Osteoblast (primary cell): Measurements from ENCODE around the gene HMGCS2. TPM values are rescaled to one million over a fixed set of nuclear protein-coding genes. Genes with fewer than 3 reads are reported as not detected.
"Not testable (repeated sequence)": the region's sequence is repeated elsewhere in the genome, so short reads cannot be mapped to it uniquely, and the experiment has no call there.

Source experiments
- DNase-seq: peaks from one replicate; pipeline ENCODE4 v3.0.0; 2011; ENCODE audit warnings: low spot score, mixed read lengths; ENCODE audit not compliant: insufficient read length; ENCODE audit errors: missing footprints
- H2AFZ ChIP-seq: 2 replicates; pipeline ENCODE4 v1.6.0; 2011; ENCODE audit warnings: mild to moderate bottlenecking, low read length
- H3K27ac ChIP-seq: 2 replicates; pipeline ENCODE4 v1.5.1; 2011; ENCODE audit warnings: mild to moderate bottlenecking, low read depth, low read length, moderate library complexity
- H3K27me3 ChIP-seq: 2 replicates; pipeline ENCODE4 v1.6.0; 2012; ENCODE audit warnings: mild to moderate bottlenecking, control low read depth, inconsistent platforms, low read length, moderate library complexity; ENCODE audit not compliant: insufficient read depth
- H3K36me3 ChIP-seq: 2 replicates; pipeline ENCODE4 v1.5.1; 2011; ENCODE audit warnings: mild to moderate bottlenecking, low read length, control low read depth, moderate library complexity; ENCODE audit not compliant: insufficient read depth
- H3K4me1 ChIP-seq: 2 replicates; pipeline ENCODE4 v1.5.1; 2011; ENCODE audit warnings: mild to moderate bottlenecking, low read length, control low read depth, moderate library complexity; ENCODE audit not compliant: insufficient read depth
- H3K4me2 ChIP-seq: 2 replicates; pipeline ENCODE4 v1.6.0; 2011; ENCODE audit warnings: mild to moderate bottlenecking, low read length; ENCODE audit not compliant: insufficient read depth
- H3K4me3 ChIP-seq: fragments of 200-600 bp; sonication (generic); 3 replicates; pipeline ENCODE4 v1.5.1; 2012; ENCODE audit warnings: mild to moderate bottlenecking, low read length, inconsistent platforms; ENCODE audit not compliant: insufficient read depth
- H3K79me2 ChIP-seq: 2 replicates; pipeline ENCODE4 v1.6.0; 2012; ENCODE audit warnings: mild to moderate bottlenecking, low read length, control low read depth, inconsistent platforms; ENCODE audit not compliant: insufficient read depth
- H3K9me3 ChIP-seq: 2 replicates; pipeline ENCODE4 v1.5.1; 2011; ENCODE audit warnings: low read depth, low read length, control low read depth
- H4K20me1 ChIP-seq: 2 replicates; pipeline ENCODE4 v1.6.0; 2012; ENCODE audit warnings: mild to moderate bottlenecking, low read length, control low read depth; ENCODE audit not compliant: insufficient read depth
- CTCF ChIP-seq: IDR thresholded peaks from 2 replicates; pipeline ENCODE4 v1.5.1; 2011; ENCODE audit warnings: mild to moderate bottlenecking, low read depth, low read length, moderate library complexity; ENCODE audit errors: extremely low read depth
- total RNA-seq: library from RNA; depleted of rRNA; stranded (reverse); fragments of >200 nt; gene quantifications from 2 replicates; pipeline ENCODE4 v1.2.3, GENCODE V29; 2012

Gene HMGCS2
- total RNA-seq, 1 donor, result not detected

GRCh38 chr1:119711804-119712341 lies 56.8 kb downstream of the HMGCS2 start, which contains the start of gene PHGDH:
TSS of gene PHGDH (plus strand) at chr1:119711934. CDS start at chr1:119712023, 89 bp downstream.
- Histone ChIP-seq H3K9me3 (no peaks in the 10 kb centered on the region), H3K36me3 (no peaks in the 10 kb centered on the region), H4K20me1 (no peaks in the 10 kb centered on the region), H3K27ac (peak within 1 kb of the TSS; percentile 47), H2AFZ (peak within 1 kb of the TSS; percentile 92), H3K79me2 (peaks cover 31% of the 10 kb centered on the region), H3K27me3 (peaks cover 19% of the 10 kb centered on the region), H3K4me1 (peaks cover 19% of the 10 kb centered on the region), H3K4me3 (peak within 1 kb of the TSS; percentile 90), H3K4me2 (peak within 1 kb of the TSS; percentile 99)
- DNase-seq, result peak; percentile 97
- no peak for TF ChIP-seq CTCF

DNA sequence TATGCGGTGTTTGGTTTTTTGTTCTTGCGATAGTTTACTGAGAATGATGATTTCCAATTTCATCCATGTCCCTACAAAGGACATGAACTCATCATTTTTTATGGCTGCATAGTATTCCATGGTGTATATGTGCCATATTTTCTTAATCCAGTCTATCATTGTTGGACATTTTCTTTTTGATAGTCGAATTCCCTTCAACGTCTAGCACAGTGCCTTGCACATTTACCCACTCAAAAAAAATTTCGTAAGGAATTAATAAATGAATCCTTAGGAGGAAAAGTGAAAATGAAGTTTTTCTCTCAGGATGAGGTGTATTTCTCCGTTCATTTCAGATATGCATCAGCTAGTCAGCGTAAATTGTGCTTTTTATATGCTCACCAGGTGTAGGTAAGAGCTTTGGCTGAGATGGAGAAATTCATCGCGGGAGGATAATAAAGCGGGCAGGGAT lies 57.3 kb downstream of the HMGCS2 start:
- not testable (repeated sequence) for H2AFZ ChIP-seq, H4K20me1 ChIP-seq, H3K27ac ChIP-seq, H3K36me3 ChIP-seq, DNase-seq, H3K9me3 ChIP-seq
- peak overlapping the region; percentile 90 for H3K4me3 ChIP-seq
- peaks cover 27% of the 10 kb centered on the region for H3K79me2 ChIP-seq
- peaks cover 19% of the 10 kb centered on the region for H3K4me1 ChIP-seq
- H3K27me3 ChIP-seq, result peaks cover 19% of the 10 kb centered on the region
- peak overlapping the region; percentile 99 for H3K4me2 ChIP-seq

GRCh38 chr1:119706599-119706998 lies 62.1 kb downstream of the HMGCS2 start:
- H3K4me3 ChIP-seq, H2AFZ ChIP-seq, H3K27ac ChIP-seq, H3K9me3 ChIP-seq, H3K36me3 ChIP-seq, H4K20me1 ChIP-seq, H3K79me2 ChIP-seq, DNase-seq, H3K4me1 ChIP-seq, H3K4me2 ChIP-seq: not testable (repeated sequence)
- peaks cover 19% of the 10 kb centered on the region for H3K27me3 ChIP-seq

- H3K4me3 ChIP-seq, result no peak overlapping the region
- DNase-seq, result no peak
- no peaks in the 10 kb centered on the region for H3K79me2 ChIP-seq
- H3K9me3 ChIP-seq, result peaks cover 7% of the 10 kb centered on the region
- no peaks in the 10 kb centered on the region for H4K20me1 ChIP-seq
- H2AFZ ChIP-seq, result no peak overlapping the region
- peaks cover 3% of the 10 kb centered on the region for H3K4me1 ChIP-seq
- H3K36me3 ChIP-seq, result no peaks in the 10 kb centered on the region
- H3K27me3 ChIP-seq, result peaks cover 8% of the 10 kb centered on the region
- no peak overlapping the region for H3K4me2 ChIP-seq
- no peak overlapping the region for H3K27ac ChIP-seq
- TF ChIP-seq CTCF, result no peak
Observed at GRCh38 chr1:119703666-119704450, 64.8 kb downstream of the HMGCS2 start.

- no peaks in the 10 kb centered on the region for H4K20me1 ChIP-seq
- no peak overlapping the region for H3K4me2 ChIP-seq
- no peak for TF ChIP-seq CTCF
- no peak overlapping the region for H3K4me3 ChIP-seq
- H3K27me3 ChIP-seq, result no peaks in the 10 kb centered on the region
- H3K36me3 ChIP-seq, result no peaks in the 10 kb centered on the region
- DNase-seq, result no peak
- peak overlapping the region; percentile 25 for H2AFZ ChIP-seq
- H3K4me1 ChIP-seq, result peaks cover 3% of the 10 kb centered on the region
- no peak overlapping the region for H3K27ac ChIP-seq
- H3K79me2 ChIP-seq, result no peaks in the 10 kb centered on the region
- H3K9me3 ChIP-seq, result peaks cover 7% of the 10 kb centered on the region
Observed at GRCh38 chr1:119702384-119702783, 66.3 kb downstream of the HMGCS2 start.
